Smooth muscle cell (in vitro differentiated cells): ENCODE results near the gene GNA15. TPM values are rescaled to one million over a fixed set of nuclear protein-coding genes. Genes with fewer than 3 reads are reported as not detected.

Experiments used
- DNase-seq: peaks from one replicate; lab custom pipeline; 2025; ENCODE audit not compliant: unreplicated experiment; lab: John Stamatoyannopoulos, UW
- H2AFZ ChIP-seq: fragments of 200-600 bp; sonication (generic); 2 replicates; pipeline ENCODE4 v1.6.0; 2016; ENCODE audit warnings: antibody characterized with exemption, low read depth, mild to moderate bottlenecking
- H3F3A ChIP-seq: fragments of 200-600 bp; sonication (generic); 2 replicates; pipeline ENCODE4 v1.6.0; 2017; ENCODE audit warnings: antibody characterized with exemption, low read depth
- H3K27ac ChIP-seq: fragments of 200-600 bp; sonication (generic); 2 replicates; pipeline ENCODE4 v1.5.1; 2016; ENCODE audit warnings: low read depth, mild to moderate bottlenecking
- H3K27me3 ChIP-seq: fragments of 200-600 bp; sonication (generic); 2 replicates; pipeline ENCODE4 v1.6.1; 2016; ENCODE audit warnings: low read depth, mild to moderate bottlenecking
- H3K36me3 ChIP-seq: fragments of 200-600 bp; sonication (generic); 2 replicates; pipeline ENCODE4 v1.5.1; 2016; ENCODE audit warnings: low read depth
- H3K4me1 ChIP-seq: fragments of 200-600 bp; sonication (generic); 2 replicates; pipeline ENCODE4 v1.5.1; 2016; ENCODE audit warnings: low read depth
- H3K4me2 ChIP-seq: fragments of 200-600 bp; sonication (generic); 2 replicates; pipeline ENCODE4 v1.6.0; 2016; ENCODE audit warnings: mild to moderate bottlenecking
- H3K4me3 ChIP-seq: fragments of 200-600 bp; sonication (generic); 2 replicates; pipeline ENCODE4 v1.5.1; 2016; ENCODE audit warnings: mild to moderate bottlenecking
- H3K79me2 ChIP-seq: fragments of 200-600 bp; sonication (generic); 2 replicates; pipeline ENCODE4 v1.6.0; 2016; ENCODE audit warnings: low read depth, mild to moderate bottlenecking
- H3K9ac ChIP-seq: fragments of 200-600 bp; sonication (generic); 2 replicates; pipeline ENCODE4 v1.6.0; 2016; ENCODE audit warnings: low read depth
- H3K9me3 ChIP-seq: fragments of 200-600 bp; sonication (generic); replicated peaks from 2 replicates; pipeline ENCODE4 v1.5.1; 2016; ENCODE audit warnings: low read depth
- H4K20me1 ChIP-seq: fragments of 200-600 bp; sonication (generic); 2 replicates; pipeline ENCODE4 v1.6.0; 2016; ENCODE audit warnings: low read depth
- WGBS: methylation state at CpG from one replicate; pipeline ENCODE4 v1.1.7; 2016; ENCODE audit warnings: low lambda C conversion rate; 5-methylcytosine and 5-hydroxymethylcytosine counted together
- polyA plus RNA-seq: library from polyadenylated mRNA; unstranded; fragments of >200 nt; fragmentation: Nextera tagmentation; extraction: Ambion mirVana; gene quantifications from 2 replicates; pipeline ENCODE4 v1.2.1, GENCODE V29; 2016
- total RNA-seq: library from RNA; depleted of rRNA; stranded (reverse); fragments of >200 nt; gene quantifications from 2 replicates; pipeline ENCODE4 v1.2.3, GENCODE V29; 2014
- TF ChIP-seq, protein P1 (sequence below): fragments of 200-600 bp; sonication (generic); IDR thresholded peaks from 2 replicates; pipeline ENCODE4 v1.5.1; 2017; ENCODE audit warnings: borderline replicate concordance, mild to moderate bottlenecking, antibody characterized with exemption; ENCODE audit not compliant: insufficient read depth, poor library complexity, severe bottlenecking

The GNA15 gene
- total and polyA plus RNA-seq, 2 experiments from 2014 or later, result 1.2 to 1.8 TPM

DNA sequence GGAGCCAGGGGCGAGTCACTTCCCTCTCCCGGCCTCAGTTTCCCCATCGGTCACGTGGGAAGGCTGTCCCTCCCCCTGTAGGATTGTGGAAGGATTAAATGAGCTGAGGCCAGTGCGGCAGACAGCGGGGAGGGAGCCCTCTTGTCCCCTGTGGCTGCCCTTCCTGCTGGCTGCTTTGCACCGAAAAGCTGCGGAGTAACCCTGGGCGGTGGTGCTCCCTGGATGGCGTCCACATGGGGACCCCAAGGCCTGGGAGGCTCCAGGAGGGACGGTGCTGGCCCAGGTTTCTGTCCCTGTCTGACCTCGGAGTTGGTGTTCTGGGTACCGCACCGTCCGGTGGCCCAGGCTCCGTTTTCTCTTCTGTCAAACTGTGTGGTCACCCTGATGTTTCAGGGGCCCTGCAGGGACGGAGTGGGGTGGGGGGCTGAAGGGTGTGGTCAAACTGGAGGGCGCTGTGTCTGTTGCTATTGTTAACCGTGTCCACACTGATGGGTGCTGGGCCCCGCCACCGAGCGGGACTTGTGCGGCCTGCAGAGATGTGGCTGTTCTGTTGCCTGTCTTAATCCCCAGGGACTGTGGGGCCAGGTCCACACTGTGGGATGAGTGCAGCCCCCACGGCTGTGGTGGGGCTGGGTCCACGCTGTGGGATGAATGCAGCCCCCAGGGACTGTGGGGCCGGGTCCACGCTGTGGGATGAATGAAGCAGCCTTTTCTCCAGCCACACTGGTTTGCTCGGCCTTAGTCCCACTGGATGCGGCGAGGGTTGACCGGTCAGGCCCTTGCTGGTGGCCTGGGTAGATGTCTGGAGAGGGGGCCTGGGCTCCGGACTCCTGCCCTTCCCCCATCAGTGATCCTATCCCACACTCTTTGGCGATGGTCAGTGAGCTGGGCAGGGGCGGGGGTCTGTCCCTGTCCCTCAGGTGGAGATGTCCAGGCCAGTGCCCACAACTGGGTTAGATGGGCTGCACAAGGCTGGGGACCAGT, 34.8 kb upstream of the GNA15 start:
- Histone ChIP-seq H3K27me3 (no peaks in the 10 kb centered on the region), H3K9ac (no peak overlapping the region), H3K79me2 (peaks cover 97% of the 10 kb centered on the region), H3K27ac (no peak overlapping the region), H4K20me1 (peaks cover 100% of the 10 kb centered on the region), H3K4me3 (no peak overlapping the region), H3K4me2 (no peak overlapping the region), H2AFZ (no peak overlapping the region), H3K9me3 (no peaks in the 10 kb centered on the region), H3K4me1 (peaks cover 8% of the 10 kb centered on the region), H3F3A (no peaks in the 10 kb centered on the region), H3K36me3 (no peaks in the 10 kb centered on the region)
- TF ChIP-seq, protein P1, sequence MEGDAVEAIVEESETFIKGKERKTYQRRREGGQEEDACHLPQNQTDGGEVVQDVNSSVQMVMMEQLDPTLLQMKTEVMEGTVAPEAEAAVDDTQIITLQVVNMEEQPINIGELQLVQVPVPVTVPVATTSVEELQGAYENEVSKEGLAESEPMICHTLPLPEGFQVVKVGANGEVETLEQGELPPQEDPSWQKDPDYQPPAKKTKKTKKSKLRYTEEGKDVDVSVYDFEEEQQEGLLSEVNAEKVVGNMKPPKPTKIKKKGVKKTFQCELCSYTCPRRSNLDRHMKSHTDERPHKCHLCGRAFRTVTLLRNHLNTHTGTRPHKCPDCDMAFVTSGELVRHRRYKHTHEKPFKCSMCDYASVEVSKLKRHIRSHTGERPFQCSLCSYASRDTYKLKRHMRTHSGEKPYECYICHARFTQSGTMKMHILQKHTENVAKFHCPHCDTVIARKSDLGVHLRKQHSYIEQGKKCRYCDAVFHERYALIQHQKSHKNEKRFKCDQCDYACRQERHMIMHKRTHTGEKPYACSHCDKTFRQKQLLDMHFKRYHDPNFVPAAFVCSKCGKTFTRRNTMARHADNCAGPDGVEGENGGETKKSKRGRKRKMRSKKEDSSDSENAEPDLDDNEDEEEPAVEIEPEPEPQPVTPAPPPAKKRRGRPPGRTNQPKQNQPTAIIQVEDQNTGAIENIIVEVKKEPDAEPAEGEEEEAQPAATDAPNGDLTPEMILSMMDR, result no peak
- DNase-seq, result no peak
- 92% methylated on average over 30 of the region's 34 CpGs for WGBS

DNA sequence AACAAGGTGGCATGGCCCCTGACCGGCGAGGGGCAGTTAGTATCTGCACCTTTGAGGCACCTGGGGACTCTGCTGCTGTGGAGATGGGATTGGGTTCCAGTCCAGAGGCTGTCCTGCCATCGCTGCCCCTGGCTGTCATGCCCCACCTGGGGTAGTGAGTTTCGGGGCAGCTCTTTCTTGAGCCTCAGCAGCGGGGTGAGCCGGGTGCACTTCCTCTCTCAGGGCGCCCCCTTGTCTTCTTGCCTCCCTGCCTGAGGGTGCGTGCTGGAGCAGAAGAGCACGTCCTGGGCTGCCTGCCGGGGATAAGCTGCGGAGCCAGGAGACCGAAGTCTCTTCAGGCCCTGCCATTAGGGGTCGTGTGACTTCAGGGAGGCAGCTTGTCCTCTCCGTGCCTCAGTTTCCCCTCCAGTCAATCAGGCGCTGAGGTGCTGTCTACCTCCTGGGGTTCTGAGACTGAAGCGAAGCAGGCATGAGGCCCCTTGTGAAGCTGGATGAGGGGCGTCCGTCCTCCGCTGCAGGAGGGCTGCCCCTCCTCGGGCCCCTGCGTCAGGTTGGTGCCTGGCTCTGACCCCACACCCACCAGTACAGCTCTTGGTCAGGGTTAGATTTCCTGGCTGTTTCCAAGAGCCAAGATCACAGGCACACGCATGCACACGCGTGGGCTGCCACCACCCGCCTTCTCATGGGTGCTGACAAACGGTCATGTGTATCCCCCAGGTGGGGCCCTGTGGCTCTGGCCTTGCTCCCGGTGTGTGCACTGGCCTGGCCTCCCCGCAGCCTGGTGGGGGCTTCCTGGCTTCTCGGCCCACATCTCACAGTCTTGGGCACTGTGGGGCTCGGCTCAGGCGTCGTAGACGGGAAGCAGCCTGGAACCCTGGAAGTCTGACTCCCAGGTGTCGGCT, 33.3 kb upstream of the GNA15 start:
- peaks cover 97% of the 10 kb centered on the region for H3K79me2 ChIP-seq
- H3K9me3 ChIP-seq, result no peaks in the 10 kb centered on the region
- H3K4me1 ChIP-seq, result no peaks in the 10 kb centered on the region
- H3F3A ChIP-seq, result no peaks in the 10 kb centered on the region
- TF ChIP-seq, protein P1, result no peak
- whole genome bisulfite sequencing, result 95% methylated on average over 33 of the region's 34 CpGs
- H3K36me3 ChIP-seq, result no peaks in the 10 kb centered on the region
- H3K27me3 ChIP-seq, result no peaks in the 10 kb centered on the region
- H3K9ac ChIP-seq, result no peak overlapping the region
- H4K20me1 ChIP-seq, result peaks cover 100% of the 10 kb centered on the region
- H3K4me2 ChIP-seq, result no peak overlapping the region
- H2AFZ ChIP-seq, result no peak overlapping the region
- no peak overlapping the region for H3K4me3 ChIP-seq
- no peak overlapping the region for H3K27ac ChIP-seq
- no peak for DNase-seq

DNA sequence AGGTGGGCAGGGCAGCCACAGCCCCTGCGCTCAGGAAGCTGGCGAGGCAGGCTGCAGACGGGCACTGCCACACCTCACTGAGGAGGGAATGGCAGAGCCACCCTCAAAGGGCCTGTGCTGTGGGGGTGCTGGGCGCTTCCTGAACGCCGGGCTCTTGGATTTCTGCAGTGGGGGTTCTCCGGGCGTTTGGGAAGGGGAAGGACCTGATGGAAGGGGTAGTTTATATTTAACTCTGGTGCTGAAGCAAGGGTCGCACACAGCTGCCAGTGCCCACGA, 31.2 kb upstream of the GNA15 start:
- Histone ChIP-seq H3K79me2 (peaks cover 95% of the 10 kb centered on the region), H3K4me2 (no peak overlapping the region), H3K27ac (no peak overlapping the region), H3K4me1 (no peaks in the 10 kb centered on the region), H3K4me3 (no peak overlapping the region), H3K9ac (no peak overlapping the region), H4K20me1 (peaks cover 100% of the 10 kb centered on the region), H3F3A (no peaks in the 10 kb centered on the region), H3K27me3 (no peaks in the 10 kb centered on the region), H2AFZ (no peak overlapping the region), H3K9me3 (no peaks in the 10 kb centered on the region), H3K36me3 (no peaks in the 10 kb centered on the region)
- no peak for DNase-seq
- TF ChIP-seq, protein P1, result no peak
- WGBS, result 92% methylated on average over 10 of the region's 10 CpGs
